ENCODE results near the gene SYT2. TPM values are rescaled to one million over a fixed set of nuclear protein-coding genes. Genes with fewer than 3 reads are reported as not detected.
A peak's percentile ranks its signal among the peaks of the same experiment; 100 is the strongest.
"Not testable (repeated sequence)": the region's sequence is repeated elsewhere in the genome, so short reads cannot be mapped to it uniquely, and the experiment has no call there.

SYT2 gene
- total and polyA plus RNA-seq, 2 of the 13 experiments (the other 11 are each of a cell fraction or from before 2014, with no cell fraction given): not detected

GRCh38 chr1:202750024-202750423 is 39.8 kb upstream of the SYT2 start (continued):
- TF ChIP-seq ZNF326 (CRISPR knock-in tag; IDR thresholded peaks at IDR 0.05; ENCODE audit: borderline replicate concordance): no peak
- no peak for TF ChIP-seq ELF3 (CRISPR knock-in tag; IDR thresholded peaks at IDR 0.05)

- H3K27ac ChIP-seq (ENCODE audit: extremely low read length, insufficient read depth, low read length): no peak overlapping the region
- no peak overlapping the region for H3K4me2 ChIP-seq (ENCODE audit: low read depth, low read length)
- ChIA-PET POLR2A (no interaction called here), CTCF (ENCODE audit: low intra/inter-chr PET ratio, low total read pairs) (no interaction called here)
- in situ Hi-C loops (cut with HindIII; ENCODE audit: extremely low pct_ligation_motif_present, low pct_unique_long_range_greater_than_20kb) (no loop called here), intact Hi-C loops (cut with micrococcal nuclease; ENCODE audit: unreplicated experiment) (no loop called here)
- H3K4me3 ChIP-seq (replicated peaks in 1 of 3; ENCODE audit: insufficient read depth in 1 of 3, low read depth in 2 of 3, low read length in 3 of 3): no peak overlapping the region
- 93% methylated on average over 3 of the region's 3 CpGs for WGBS (ENCODE audit: low lambda C conversion rate)
- DNase-seq (ENCODE audit: low spot score) (no peak), ATAC-seq (no peak), FAIRE-seq (no peak)
- no peaks in the 10 kb centered on the region for H3K4me1 ChIP-seq (ENCODE audit: insufficient read depth, low read length)
- no peak overlapping the region for H3K9ac ChIP-seq (ENCODE audit: insufficient read depth, low read depth, low read length)
- peaks cover 19 to 67% of the 10 kb centered on the region in 2 experiments for H3K36me3 ChIP-seq (replicated peaks in 1 of 2; ENCODE audit: control insufficient read depth in 1 of 2, insufficient read depth in 2 of 2, low read length in 2 of 2)
- no peaks in the 10 kb centered on the region for H4K20me1 ChIP-seq (ENCODE audit: insufficient read depth, low read length)
- H2AFZ ChIP-seq (ENCODE audit: low read length): no peak overlapping the region
- H3K27me3 ChIP-seq (ENCODE audit: control insufficient read depth in 1 of 2, insufficient read depth in 2 of 2, low read length in 2 of 2): no peaks in the 10 kb centered on the region; a peak in 1 of 5 replicates
- H3K79me2 ChIP-seq (ENCODE audit: insufficient read depth, low read length): no peaks in the 10 kb centered on the region
- TF ChIP-seq BRD4 (CRISPR knock-in tag; IDR thresholded peaks at IDR 0.05) (no peak), CEBPB (IDR thresholded peaks at IDR 0.05; ENCODE audit: borderline replicate concordance, low read depth, low read length) (0 out of 2 replicates have a peak, but pooled peaks have one; percentile 23)
- no peaks in the 10 kb centered on the region for H3K9me3 ChIP-seq (ENCODE audit: low read length)
- no TSS peak for BruUV-seq (replicated peaks)
Measured at GRCh38 chr1:202745323-202745888, 35.2 kb upstream of the SYT2 start.

- peak; percentile 42 for FAIRE-seq
- intact Hi-C loops (cut with micrococcal nuclease; ENCODE audit: unreplicated experiment); H3K4me3 ChIP-seq (replicated peaks in 1 of 3; ENCODE audit: insufficient read depth in 1 of 3, low read depth in 2 of 3, low read length in 3 of 3); H3K4me2 ChIP-seq (ENCODE audit: low read depth, low read length); H3K27me3 ChIP-seq (ENCODE audit: control insufficient read depth in 1 of 2, insufficient read depth in 2 of 2, low read length in 2 of 2); in situ Hi-C loops (cut with HindIII; ENCODE audit: extremely low pct_ligation_motif_present, low pct_unique_long_range_greater_than_20kb); BruUV-seq (replicated peaks); CTCF ChIA-PET (ENCODE audit: low intra/inter-chr PET ratio, low total read pairs); H3K9me3 ChIP-seq (ENCODE audit: low read length); H3K9ac ChIP-seq (ENCODE audit: insufficient read depth, low read depth, low read length); H4K20me1 ChIP-seq (ENCODE audit: insufficient read depth, low read length); H3K79me2 ChIP-seq (ENCODE audit: insufficient read depth, low read length); POLR2A ChIA-PET; DNase-seq (ENCODE audit: low spot score); ATAC-seq; H3K4me1 ChIP-seq (ENCODE audit: insufficient read depth, low read length); H3K27ac ChIP-seq (ENCODE audit: extremely low read length, insufficient read depth, low read length); H2AFZ ChIP-seq (ENCODE audit: low read length): not testable (repeated sequence)
- WGBS (ENCODE audit: low lambda C conversion rate): 98% methylated on average over 3 of the region's 3 CpGs
- H3K36me3 ChIP-seq (replicated peaks in 1 of 2; ENCODE audit: control insufficient read depth in 1 of 2, insufficient read depth in 2 of 2, low read length in 2 of 2): peaks cover 17 to 61% of the 10 kb centered on the region in 2 experiments
Measured at GRCh38 chr1:202744770-202745169, 34.5 kb upstream of the SYT2 start.
